ENCODE results near the gene EIF3L. TPM values are rescaled to one million over a fixed set of nuclear protein-coding genes. Genes with fewer than 3 reads are reported as not detected.

The EIF3L gene
- total and polyA plus RNA-seq, 2 of the 8 experiments (the other 6 are each of a cell fraction or from before 2014, with no cell fraction given), result 639 to 886 TPM

GRCh38 chr22:37887584-37888378 lies 38.6 kb downstream of the EIF3L start:
- DNase-seq (ENCODE audit: low read depth in 1 of 2, low spot score in 2 of 2) (no peak), FAIRE-seq (no peak)
- Histone ChIP-seq H4K91ac (replicated peaks; ENCODE audit: insufficient read length, low read length) (no peak overlapping the region), H3K56ac (replicated peaks; ENCODE audit: insufficient read length, low read depth, low read length) (no peak overlapping the region), H3K79me2 (ENCODE audit: control insufficient read depth in 1 of 2, insufficient read depth in 2 of 2, low read length in 2 of 2) (peaks cover 0 to 7% of the 10 kb centered on the region in 2 experiments; a peak in 2 of 4 replicates), H3K79me1 (ENCODE audit: low read depth, low read length) (no peaks in the 10 kb centered on the region; the same call in 1 of the 2 replicates), H2AFZ (ENCODE audit: low read length) (no peak overlapping the region), H2BK5ac (ENCODE audit: low read depth, low read length) (no peak overlapping the region; the same call in 1 of the 2 replicates), H3K4me3 (ENCODE audit: extremely low read depth in 1 of 4, insufficient read depth in 2 of 4, low read depth in 3 of 4, low read length in 4 of 4) (no peak overlapping the region), H4K8ac (ENCODE audit: extremely low read depth, insufficient read depth, low read length) (no peak overlapping the region), H3K36me3 (ENCODE audit: control insufficient read depth in 2 of 4, insufficient read depth in 4 of 4, low read length in 3 of 4) (peaks cover 17 to 57% (median 36%) of the 10 kb centered on the region in 4 experiments), H2BK12ac (ENCODE audit: low read depth, low read length) (no peak overlapping the region), H4K5ac (ENCODE audit: insufficient read length, low read depth, low read length) (no peak overlapping the region), H3K9me3 (ENCODE audit: insufficient read depth in 2 of 2, low read depth in 1 of 2, low read length in 1 of 2) (no peaks in the 10 kb centered on the region), H2BK120ac (replicated peaks; ENCODE audit: low read depth, low read length) (no peak overlapping the region), H2BK15ac (ENCODE audit: low read length) (no peak overlapping the region), H3K23ac (ENCODE audit: insufficient read length) (no peak overlapping the region), H3K4me2 (ENCODE audit: insufficient read depth in 1 of 2, low read depth in 2 of 2, low read length in 2 of 2) (no peak overlapping the region), H3K27ac (ENCODE audit: low read depth, low read length) (peak overlapping the region; percentile 6; the same call in 1 of the 2 replicates), H3K27me3 (replicated peaks in 1 of 4; ENCODE audit: control insufficient read depth in 3 of 4, extremely low read depth in 1 of 4, insufficient read depth in 3 of 4, low read length in 3 of 4) (no peaks in the 10 kb centered on the region), H3K4ac (replicated peaks; ENCODE audit: insufficient read length, low read depth, low read length) (no peak overlapping the region), H2AK5ac (ENCODE audit: low read depth, low read length) (no peak overlapping the region), H3K9ac (replicated peaks in 1 of 4; ENCODE audit: extremely low read depth in 1 of 4, low read depth in 3 of 4, low read length in 3 of 4) (no peak overlapping the region), H3K4me1 (replicated peaks in 1 of 4; ENCODE audit: control insufficient read depth in 3 of 4, insufficient read depth in 4 of 4, low read length in 3 of 4) (no peaks in the 10 kb centered on the region), H4K20me1 (replicated peaks in 1 of 2; ENCODE audit: control insufficient read depth in 1 of 2, insufficient read depth in 2 of 2, low read length in 2 of 2) (peaks cover 2 to 4% of the 10 kb centered on the region in 2 experiments), H3K14ac (ENCODE audit: insufficient read length) (no peak overlapping the region), H2BK20ac (ENCODE audit: low read length) (no peak overlapping the region), H3K18ac (ENCODE audit: extremely low read depth, low read length) (no peak overlapping the region), H3K23me2 (ENCODE audit: low read depth, low read length) (no peaks in the 10 kb centered on the region)
- POLR2A ChIA-PET (ENCODE audit: partially characterized antibody), result interaction anchor here (0.9 to 3.7 kb wide), 12 partner anchors 10 to 74 kb away, joined by 3 to 29 read pairs (median 6); partner anchors contain the start of genes GALR3 and MICALL1
- WGBS, 2 experiments (ENCODE audit: extremely low coverage in 1 of 2, insufficient coverage in 1 of 2, insufficient read length in 1 of 2, insufficient replicate concordance in 2 of 2, low coverage in 1 of 2, low lambda C conversion rate in 2 of 2, missing lambda C conversion rate in 1 of 2), result 85% methylated on average over 6 of the region's 6 CpGs; no CpG with 5 or more reads in 1 of the 2 experiments
- peak; percentile 58 to 75 for TF ChIP-seq RAD21 (IDR thresholded peaks at IDR 0.05 in 1 of 2, conservative IDR thresholded peaks at IDR 0.05 in 1 of 2; ENCODE audit: low read depth in 2 of 2, low read length in 2 of 2)
- no peak for TF ChIP-seq BCL11A (IDR thresholded peaks at IDR 0.05; ENCODE audit: low read depth in 2 of 2, low read length in 2 of 2)
- TF ChIP-seq CTCF (IDR thresholded peaks at IDR 0.05; ENCODE audit: control extremely low read depth in 1 of 3, insufficient read depth in 1 of 3, low read depth in 1 of 3, low read length in 3 of 3), result peak; percentile 33 to 58 (median 56)
- peak; percentile 82 for TF ChIP-seq SRF (IDR thresholded peaks at IDR 0.05; ENCODE audit: low read depth, low read length)
- CTCF ChIA-PET (ENCODE audit: partially characterized antibody), result interaction anchor here (0.6 to 15.4 kb wide), 24 partner anchors 9 to 122 kb away, joined by 3 to 158 read pairs (median 5); partner anchors contain the start of genes C22orf23, MICALL1 and POLR2F
